ENCODE data around the gene KHDRBS1. TPM values are rescaled to one million over a fixed set of nuclear protein-coding genes. Genes with fewer than 3 reads are reported as not detected.
A peak's percentile ranks its signal among the peaks of the same experiment; 100 is the strongest.

KHDRBS1 gene
- total RNA-seq, 6 donors from 2014 or later: 52.4 to 101 (median 91.9) TPM

DNA sequence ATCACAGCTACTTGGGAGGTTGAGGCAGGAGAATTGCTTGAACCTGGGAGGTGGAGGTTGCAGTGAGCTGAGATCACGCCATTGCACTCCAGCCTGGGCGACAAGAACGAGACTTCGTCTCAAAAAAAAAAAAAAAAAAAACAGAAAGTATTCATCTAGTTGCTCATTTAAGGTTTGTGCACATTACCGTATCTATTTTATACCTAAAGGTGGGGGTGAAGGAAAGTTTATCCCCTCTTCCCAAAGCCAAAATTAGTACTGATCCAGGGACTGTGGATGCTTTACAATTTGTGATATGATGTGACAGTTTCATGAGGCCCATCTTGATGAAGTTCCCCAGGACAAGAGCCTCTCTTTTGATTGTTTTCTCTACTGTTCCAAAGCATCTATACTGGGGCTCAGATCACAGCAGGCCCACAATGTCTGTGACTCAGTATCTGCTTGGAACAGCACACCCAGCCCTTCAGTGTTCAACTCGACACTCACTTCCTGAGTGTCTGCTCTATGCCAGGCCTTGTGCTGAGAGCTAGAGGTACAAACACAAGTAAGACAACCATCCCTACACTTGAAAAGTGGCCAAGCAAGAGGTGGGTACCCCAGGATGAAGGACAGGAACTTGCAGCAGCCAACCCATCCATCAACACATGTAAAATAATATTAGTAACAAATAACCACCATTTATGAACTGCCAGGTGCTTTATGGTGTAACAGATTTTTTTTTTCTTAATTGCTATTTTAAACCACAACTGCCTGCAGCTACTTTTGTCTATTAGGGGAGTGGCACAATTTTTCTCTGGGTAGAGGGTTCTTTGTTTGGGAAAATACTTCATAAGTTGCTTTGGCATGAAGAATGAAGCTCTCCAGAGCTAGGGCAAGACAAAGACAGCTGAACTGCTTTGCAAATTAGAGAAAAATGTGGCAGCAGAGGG lies 29.0 kb upstream of the KHDRBS1 start:
- Histone ChIP-seq H3K36me3 (no peaks in the 10 kb centered on the region), H3K27ac (peak overlapping the region; percentile 13 to 46 (median 34)), H3K27me3 (no peaks in the 10 kb centered on the region), H3K4me3 (no peak overlapping the region), H3K9me3 (no peaks in the 10 kb centered on the region), H3K4me1 (peaks cover 14 to 22% (median 17%) of the 10 kb centered on the region in 4 donors)
- DNase-seq (peak in 1 of 2 donors; percentile 33), ATAC-seq (ENCODE audit: low FRiP score in 2 of 2) (no peak)
- TF ChIP-seq POLR2A (IDR thresholded peaks at IDR 0.05) (no peak), EP300 (IDR thresholded peaks at IDR 0.05) (no peak), POLR2AphosphoS5 (IDR thresholded peaks at IDR 0.05) (no peak), CTCF (IDR thresholded peaks at IDR 0.05) (no peak)
- 78 to 80% methylated on average over 6 of the region's 6 CpGs for WGBS, 2 donors

- ATAC-seq (ENCODE audit: low FRiP score in 2 of 2) (no peak), DNase-seq (no peak)
- H3K27ac ChIP-seq: peak overlapping the region; percentile 13 to 46 (median 34)
- TF ChIP-seq POLR2AphosphoS5 (IDR thresholded peaks at IDR 0.05) (no peak), CTCF (IDR thresholded peaks at IDR 0.05) (no peak), EP300 (IDR thresholded peaks at IDR 0.05) (no peak), POLR2A (IDR thresholded peaks at IDR 0.05) (no peak)
- 18 to 28% methylated on average over 4 of the region's 4 CpGs for WGBS, 2 donors
- H3K36me3 ChIP-seq: no peaks in the 10 kb centered on the region
- no peaks in the 10 kb centered on the region for H3K27me3 ChIP-seq
- H3K9me3 ChIP-seq: no peaks in the 10 kb centered on the region
- no peak overlapping the region for H3K4me3 ChIP-seq
- peaks cover 14 to 22% (median 17%) of the 10 kb centered on the region in 4 donors for H3K4me1 ChIP-seq
Measured at GRCh38 chr1:31985430-31985829, 28.2 kb upstream of the KHDRBS1 start.

DNA sequence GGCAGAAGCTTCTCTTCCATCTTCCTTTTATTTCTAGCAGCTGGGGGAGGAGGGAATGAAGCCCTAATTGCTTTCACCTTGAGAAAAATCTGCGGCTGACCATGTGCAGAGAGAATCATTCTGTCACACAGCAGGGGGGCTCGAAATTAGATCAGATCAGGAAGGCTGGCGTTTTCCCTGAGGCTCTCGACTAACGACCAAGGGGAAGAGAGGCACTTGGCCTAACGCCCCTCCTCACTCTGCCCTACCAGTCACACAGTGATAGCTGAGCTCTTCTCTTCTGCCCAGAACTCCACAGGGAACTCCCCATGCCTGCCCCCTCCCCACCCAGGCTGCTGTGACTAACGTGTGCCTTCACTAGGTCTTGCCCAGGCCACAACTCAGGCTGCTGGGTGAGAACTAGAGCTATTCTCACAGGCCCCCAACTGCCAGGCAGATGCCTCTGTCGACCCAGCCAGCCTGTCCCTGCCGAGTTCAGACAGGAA lies 26.5 kb upstream of the KHDRBS1 start:
- no peaks in the 10 kb centered on the region for H3K27me3 ChIP-seq
- TF ChIP-seq POLR2A (IDR thresholded peaks at IDR 0.05): no peak
- TF ChIP-seq EP300 (IDR thresholded peaks at IDR 0.05): no peak
- TF ChIP-seq POLR2AphosphoS5 (IDR thresholded peaks at IDR 0.05): no peak
- no peak for TF ChIP-seq CTCF (IDR thresholded peaks at IDR 0.05)
- H3K36me3 ChIP-seq: no peaks in the 10 kb centered on the region
- no peak overlapping the region for H3K4me3 ChIP-seq
- no peak overlapping the region for H3K27ac ChIP-seq
- ATAC-seq (ENCODE audit: low FRiP score in 2 of 2) (no peak), DNase-seq (no peak)
- H3K4me1 ChIP-seq: peaks cover 6 to 18% (median 14%) of the 10 kb centered on the region in 4 donors
- WGBS, 2 donors: 80% methylated on average over 9 of the region's 9 CpGs
- no peaks in the 10 kb centered on the region for H3K9me3 ChIP-seq

GRCh38 chr1:31989964-31990363 lies 23.7 kb upstream of the KHDRBS1 start:
- DNase-seq: no peak
- peaks cover 0 to 9% (median 7%) of the 10 kb centered on the region in 4 donors for H3K4me1 ChIP-seq
- H3K27ac ChIP-seq: no peak overlapping the region
- 95 to 98% methylated on average over 3 of the region's 3 CpGs for WGBS, 2 donors
- H3K9me3 ChIP-seq: no peaks in the 10 kb centered on the region
- H3K4me3 ChIP-seq: no peak overlapping the region
- no peaks in the 10 kb centered on the region for H3K36me3 ChIP-seq
- TF ChIP-seq POLR2AphosphoS5 (IDR thresholded peaks at IDR 0.05) (no peak), CTCF (IDR thresholded peaks at IDR 0.05) (no peak), EP300 (IDR thresholded peaks at IDR 0.05) (no peak), POLR2A (IDR thresholded peaks at IDR 0.05) (no peak)
- no peaks in the 10 kb centered on the region for H3K27me3 ChIP-seq
- ATAC-seq (ENCODE audit: low FRiP score in 2 of 2): no peak
